Calu3 (cell line): ENCODE data around the gene TDRD3. TPM values are rescaled to one million over a fixed set of nuclear protein-coding genes. Genes with fewer than 3 reads are reported as not detected.

Experiments used
- Bru-seq: library from RNA; stranded (reverse); fragments of 400-500 nt; gene quantifications from one replicate; lab custom pipeline; 2021; lab: Mats Ljungman, UMichigan
- BruChase-seq, 2 experiments: library from RNA; stranded (reverse); fragments of 400-500 nt; gene quantifications; one replicate each; lab custom pipeline; 2021; lab: Mats Ljungman, UMichigan
- BruUV-seq: library from RNA; stranded (reverse); fragments of 400-500 nt; replicated peaks from 2 replicates; lab custom pipeline; 2021; lab: Mats Ljungman, UMichigan
- CTCF ChIA-PET: fragments of 300-600 bp; sonication (Branson Sonifier 250); formaldehyde crosslinking; loops from one replicate; lab custom pipeline; 2022; ENCODE audit warnings: antibody characterized with exemption; lab: Charles Lee
- DNase-seq: peaks from one replicate; pipeline ENCODE4 v3.0.0; 2022
- H3K27ac Mint-ChIP-seq: one replicate; pipeline ENCODE4 v1.8.0; 2022; ENCODE audit warnings: mixed read lengths; ENCODE audit not compliant: unreplicated experiment
- H3K27me3 Mint-ChIP-seq: one replicate; pipeline ENCODE4 v1.8.0; 2022; ENCODE audit warnings: mixed read lengths; ENCODE audit not compliant: unreplicated experiment
- H3K36me3 Mint-ChIP-seq: one replicate; pipeline ENCODE4 v1.8.0; 2022; ENCODE audit warnings: mild to moderate bottlenecking, moderate library complexity, mixed read lengths; ENCODE audit not compliant: insufficient read depth, unreplicated experiment
- H3K4me1 Mint-ChIP-seq: one replicate; pipeline ENCODE4 v1.8.0; 2022; ENCODE audit warnings: mild to moderate bottlenecking, low read depth, mixed read lengths; ENCODE audit not compliant: unreplicated experiment
- H3K4me3 Mint-ChIP-seq: one replicate; pipeline ENCODE4 v1.8.0; 2022; ENCODE audit warnings: mild to moderate bottlenecking, low read depth, moderate library complexity, mixed read lengths; ENCODE audit not compliant: unreplicated experiment
- H3K9me3 Mint-ChIP-seq: one replicate; pipeline ENCODE4 v1.8.0; 2022; ENCODE audit warnings: low read depth, mixed read lengths; ENCODE audit not compliant: unreplicated experiment
- intact Hi-C: fragments of 100-400 bp; cut with micrococcal nuclease; formaldehyde crosslinking; loops from one replicate; pipeline ENCODE4 v1.10.0; 2022; ENCODE audit not compliant: unreplicated experiment
- long read RNA-seq: library from polyadenylated mRNA; stranded (forward); transcript quantifications from one replicate; pipeline ENCODE4 v2.0.0, GENCODE V29; 2022
- total RNA-seq: library from RNA; stranded (reverse); gene quantifications from 2 replicates; pipeline ENCODE4 v1.2.3, GENCODE V29; 2022
- TF ChIP-seq, protein P1 (sequence below): fragments of 200-600 bp; IDR thresholded peaks from one replicate; pipeline ENCODE4 v1.8.0; 2022; ENCODE audit warnings: antibody characterized with exemption; ENCODE audit not compliant: unreplicated experiment

The TDRD3 gene
- 5.0 and 5.6 TPM in 2 replicates for total RNA-seq
- percentile 50 among the genes with signal in this experiment for Bru-seq, nascent RNA
- BruChase-seq, experiment 1, labeled RNA remaining after a 6-hour chase: percentile 38 among the genes with signal in this experiment
- percentile 42 among the genes with signal in this experiment for BruChase-seq, experiment 2, labeled RNA remaining after a 2-hour chase
- long read RNA-seq, partial matches to known transcripts: 2 of 3 reads
- long read RNA-seq, other reads (novel, unspliced or antisense): 1 of 3 reads

DNA sequence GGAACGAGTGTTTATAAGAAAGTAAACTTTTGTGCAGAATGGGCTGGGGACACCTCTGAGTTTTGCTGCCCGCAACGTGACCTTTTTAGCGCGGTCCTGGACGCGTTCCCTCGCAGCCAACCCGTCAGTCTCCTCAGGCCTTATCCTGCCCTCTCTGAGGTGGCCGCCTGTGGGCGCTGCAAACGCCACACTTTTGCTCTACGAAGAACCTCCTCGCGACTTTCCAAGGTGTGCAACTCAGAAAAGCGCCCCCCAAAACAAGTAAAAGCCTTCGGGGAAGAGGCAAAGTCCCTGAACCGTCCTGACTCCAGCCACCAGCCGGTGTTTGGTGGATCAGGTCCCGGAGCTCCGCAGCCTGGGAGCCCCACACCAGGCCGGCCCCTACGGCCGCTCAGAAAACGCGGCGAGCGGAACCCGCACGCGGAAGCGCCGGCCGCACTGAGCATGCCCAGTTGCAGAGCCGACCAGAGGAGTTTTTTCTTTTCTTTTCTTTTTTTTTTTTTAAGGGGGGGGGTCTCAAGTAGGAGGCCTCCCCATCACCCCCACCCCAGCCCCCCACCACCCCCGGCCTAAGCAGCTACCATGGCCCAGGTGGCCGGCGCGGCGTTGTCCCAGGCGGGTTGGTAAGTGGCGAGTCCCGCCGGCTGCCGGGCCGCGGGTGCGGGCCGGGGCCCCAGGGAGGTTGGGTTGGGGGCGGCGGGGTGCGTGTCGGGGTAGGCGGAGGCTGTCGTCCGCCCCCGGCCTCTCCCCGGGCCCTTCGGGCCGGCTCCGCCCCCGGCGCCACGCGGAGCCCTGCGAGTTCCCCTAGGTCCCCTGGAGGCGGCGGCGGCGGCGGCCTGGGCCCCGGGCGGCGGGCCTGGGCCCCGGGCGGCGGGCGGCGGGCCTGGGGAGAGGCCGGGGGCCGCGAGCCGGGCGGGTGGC, at the start of gene TDRD3:
TDRD3 (plus strand) TSS at position 438 of the 921 bp plus-strand sequence; CDS start at position 583, 145 bp downstream.
- Mint-ChIP-seq H3K4me1 (peaks cover 15% of the 10 kb centered on the region), H3K36me3 (peaks cover 21% of the 10 kb centered on the region), H3K27me3 (no peaks in the 10 kb centered on the region), H3K27ac (peak within 1 kb of the TSS; percentile 66), H3K9me3 (no peaks in the 10 kb centered on the region), H3K4me3 (peak within 1 kb of the TSS; percentile 83)
- TF ChIP-seq, protein P1, sequence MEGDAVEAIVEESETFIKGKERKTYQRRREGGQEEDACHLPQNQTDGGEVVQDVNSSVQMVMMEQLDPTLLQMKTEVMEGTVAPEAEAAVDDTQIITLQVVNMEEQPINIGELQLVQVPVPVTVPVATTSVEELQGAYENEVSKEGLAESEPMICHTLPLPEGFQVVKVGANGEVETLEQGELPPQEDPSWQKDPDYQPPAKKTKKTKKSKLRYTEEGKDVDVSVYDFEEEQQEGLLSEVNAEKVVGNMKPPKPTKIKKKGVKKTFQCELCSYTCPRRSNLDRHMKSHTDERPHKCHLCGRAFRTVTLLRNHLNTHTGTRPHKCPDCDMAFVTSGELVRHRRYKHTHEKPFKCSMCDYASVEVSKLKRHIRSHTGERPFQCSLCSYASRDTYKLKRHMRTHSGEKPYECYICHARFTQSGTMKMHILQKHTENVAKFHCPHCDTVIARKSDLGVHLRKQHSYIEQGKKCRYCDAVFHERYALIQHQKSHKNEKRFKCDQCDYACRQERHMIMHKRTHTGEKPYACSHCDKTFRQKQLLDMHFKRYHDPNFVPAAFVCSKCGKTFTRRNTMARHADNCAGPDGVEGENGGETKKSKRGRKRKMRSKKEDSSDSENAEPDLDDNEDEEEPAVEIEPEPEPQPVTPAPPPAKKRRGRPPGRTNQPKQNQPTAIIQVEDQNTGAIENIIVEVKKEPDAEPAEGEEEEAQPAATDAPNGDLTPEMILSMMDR: no peak
- intact Hi-C loops: no loop called here
- no TSS peak for BruUV-seq
- CTCF ChIA-PET: no interaction called here
- peak; percentile 52 for DNase-seq

DNA sequence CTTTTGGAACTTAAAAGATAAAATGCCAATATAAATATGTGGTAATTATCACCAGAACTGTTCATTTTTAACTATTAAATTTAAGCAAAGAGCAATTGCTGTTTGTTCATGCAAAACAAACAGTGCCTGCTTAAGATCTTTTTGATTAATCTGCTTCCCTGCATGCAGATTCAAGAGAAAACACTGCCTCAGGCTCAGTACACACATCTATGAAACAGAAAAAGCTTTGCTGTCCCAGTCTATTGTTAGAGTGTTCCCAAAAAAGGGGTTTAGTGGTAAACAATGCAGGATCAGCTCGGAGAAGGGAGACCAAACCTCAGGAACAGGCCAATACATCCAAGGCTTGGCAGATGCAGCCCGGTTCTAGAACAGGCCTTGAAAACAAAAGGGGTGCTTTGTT, 49.3 kb upstream of the TDRD3 start:
- Mint-ChIP-seq H3K4me1 (no peaks in the 10 kb centered on the region), H3K27me3 (peaks cover 23% of the 10 kb centered on the region), H3K4me3 (no peak overlapping the region), H3K27ac (no peak overlapping the region), H3K9me3 (peaks cover 2% of the 10 kb centered on the region), H3K36me3 (no peaks in the 10 kb centered on the region)
- BruUV-seq: no TSS peak
- CTCF ChIA-PET: no interaction called here
- intact Hi-C loops: no loop called here
- no peak for DNase-seq
- TF ChIP-seq, protein P1: no peak

DNA sequence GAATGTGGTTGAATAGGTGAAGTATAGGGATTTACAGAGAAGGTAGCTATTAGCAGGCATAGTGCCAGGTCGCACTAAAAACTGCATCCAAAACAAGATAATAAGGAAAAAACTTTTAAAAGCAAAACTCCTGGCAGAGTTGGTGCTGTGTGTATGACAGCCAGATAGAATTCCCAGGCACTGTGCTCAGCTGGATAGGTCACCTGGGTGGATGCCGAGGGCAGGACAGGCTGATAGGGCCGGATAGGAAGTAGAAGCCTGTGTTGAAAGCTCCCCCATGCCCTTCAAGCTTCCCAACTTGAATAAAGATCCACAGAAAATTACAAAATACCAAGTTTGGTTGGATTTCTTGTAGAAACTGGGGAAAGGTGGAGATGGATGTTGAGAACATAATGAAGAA, 48.9 kb upstream of the TDRD3 start:
- Mint-ChIP-seq H3K36me3 (no peaks in the 10 kb centered on the region), H3K4me1 (no peaks in the 10 kb centered on the region), H3K4me3 (no peak overlapping the region), H3K9me3 (peaks cover 2% of the 10 kb centered on the region), H3K27me3 (peaks cover 23% of the 10 kb centered on the region), H3K27ac (no peak overlapping the region)
- CTCF ChIA-PET: no interaction called here
- no peak for DNase-seq
- TF ChIP-seq, protein P1: no peak
- BruUV-seq: no TSS peak
- intact Hi-C loops: no loop called here

DNA sequence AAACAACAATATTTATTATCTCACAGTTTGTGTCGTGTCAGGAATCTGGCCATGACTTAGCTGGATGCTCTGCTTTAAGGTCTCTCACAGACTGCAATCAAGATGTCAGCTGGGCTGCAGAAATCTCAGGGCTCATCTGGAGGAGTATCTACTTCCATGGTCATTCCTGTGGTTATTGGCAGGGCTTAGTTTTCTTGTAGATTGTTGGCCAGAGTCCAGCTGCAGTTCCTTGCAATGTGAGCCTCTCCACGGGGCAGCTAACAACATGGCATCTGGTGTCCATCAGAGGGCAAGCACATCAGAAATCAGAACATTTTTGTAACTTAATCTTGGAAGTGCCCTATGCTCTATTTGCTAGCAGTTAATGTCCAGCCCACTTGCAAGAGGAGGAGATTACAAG, 45.7 kb upstream of the TDRD3 start:
- TF ChIP-seq, protein P1: no peak
- H3K36me3 Mint-ChIP-seq: no peaks in the 10 kb centered on the region
- no peak overlapping the region for H3K27ac Mint-ChIP-seq
- peaks cover 23% of the 10 kb centered on the region for H3K27me3 Mint-ChIP-seq
- no peaks in the 10 kb centered on the region for H3K4me1 Mint-ChIP-seq
- intact Hi-C loops: no loop called here
- no peak overlapping the region for H3K4me3 Mint-ChIP-seq
- CTCF ChIA-PET: interaction anchor here (0.6 kb wide), 1 partner anchor 19 kb away, joined by 3 read pairs; no protein-coding TSS in a partner anchor
- peaks cover 2% of the 10 kb centered on the region for H3K9me3 Mint-ChIP-seq
- BruUV-seq: no TSS peak
- no peak for DNase-seq
